ENCODE data around the gene SFI1.

Gene SFI1

DNA sequence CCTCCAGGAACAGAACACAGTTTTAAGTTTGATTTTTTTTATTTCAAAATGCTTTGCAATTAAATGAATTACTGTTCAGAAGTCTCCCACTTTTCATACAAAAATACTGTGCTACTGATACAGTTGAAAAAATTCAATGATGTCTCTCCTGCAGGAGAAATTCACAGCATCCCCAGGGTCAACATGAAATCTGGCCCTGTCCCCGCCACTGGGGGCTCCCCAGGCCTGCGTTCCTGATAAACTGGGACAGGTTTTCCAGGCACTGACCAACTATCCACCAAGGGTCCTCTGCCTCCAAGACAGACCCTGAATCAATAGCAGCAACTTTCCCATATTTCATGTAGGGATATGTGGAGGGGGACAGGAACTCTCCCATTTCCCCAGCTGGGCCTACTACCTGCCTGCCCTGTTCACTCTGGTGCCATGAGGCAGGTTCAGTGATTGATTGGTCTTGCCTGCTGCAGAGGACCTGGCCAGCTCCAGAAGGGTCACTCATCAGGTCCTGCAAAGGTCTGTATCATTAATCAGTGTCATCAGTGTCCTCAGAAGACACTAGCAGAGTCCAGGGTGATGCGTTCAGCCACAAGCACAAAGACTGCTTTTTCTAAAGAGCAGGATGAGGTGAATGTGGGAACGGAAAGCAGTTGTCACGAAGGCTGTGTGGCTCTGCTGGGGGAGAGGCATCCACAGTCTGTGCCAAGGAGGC lies 122.3 kb downstream of the SFI1 start:
- DNase-seq (ENCODE audit: low read depth): no peak

GRCh38 chr22:31619611-31620300 lies 123.4 kb downstream of the SFI1 start:
- DNase-seq (ENCODE audit: low read depth): no peak

DNA sequence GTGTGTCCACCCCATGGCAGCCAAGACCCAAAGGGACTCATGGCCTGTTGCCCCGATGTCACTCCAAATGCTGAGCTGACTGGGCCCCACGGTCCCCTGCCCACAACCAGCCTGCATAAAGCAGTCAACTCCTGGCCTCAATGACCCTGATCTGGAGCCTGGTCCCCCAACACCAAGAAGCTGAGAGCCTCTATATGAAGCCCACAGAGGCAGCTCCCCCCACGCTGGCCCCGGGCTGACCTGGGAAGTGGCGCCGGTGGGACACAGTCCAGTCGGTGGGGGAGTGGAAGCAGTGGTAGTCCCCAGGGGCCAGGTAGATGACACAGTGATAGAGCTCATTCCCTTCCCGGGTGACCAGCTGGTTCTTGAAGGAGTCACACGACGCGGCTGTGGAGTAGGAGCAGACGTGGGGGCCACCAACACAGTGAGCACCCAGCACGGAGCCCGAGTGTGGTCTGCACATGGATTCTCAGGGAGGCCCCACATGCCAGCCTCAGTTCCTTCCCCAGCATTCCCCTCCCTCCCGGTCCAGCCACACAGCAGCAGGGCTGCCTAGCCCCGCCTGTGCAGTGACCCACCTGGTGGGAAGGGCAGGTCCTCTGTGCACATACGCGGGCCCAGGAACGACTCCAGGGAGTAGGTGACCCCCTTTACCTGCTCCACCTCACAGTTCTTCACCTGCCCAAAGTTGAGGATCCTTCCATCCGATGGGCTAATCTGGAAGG lies 124.6 kb downstream of the SFI1 start:
- no peak for DNase-seq (ENCODE audit: low read depth)

GRCh38 chr22:31621507-31622124 lies 125.3 kb downstream of the SFI1 start:
- DNase-seq (ENCODE audit: low read depth): no peak

DNA sequence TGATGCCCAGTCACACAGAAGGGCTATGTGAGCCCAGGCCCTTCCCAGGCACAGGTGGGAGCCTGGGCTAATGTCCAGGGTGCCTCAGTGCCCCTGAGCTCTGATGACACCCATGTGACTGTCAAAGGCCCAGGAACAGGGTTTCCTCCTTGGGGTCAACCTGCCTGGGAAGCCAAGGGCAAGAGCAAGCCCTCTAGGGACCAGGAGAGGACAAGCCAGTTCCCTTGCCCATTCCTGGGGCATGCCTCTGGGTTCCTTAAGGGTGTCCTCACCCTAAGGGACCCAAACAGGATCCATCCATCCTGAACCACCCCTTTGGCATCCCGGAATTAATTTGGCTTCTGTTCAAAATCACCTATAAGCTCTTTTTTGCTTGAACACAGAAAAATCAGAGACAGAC lies 126.6 kb downstream of the SFI1 start:
- no peak for DNase-seq (ENCODE audit: low read depth)

GRCh38 chr22:31623592-31624304 lies 127.4 kb downstream of the SFI1 start:
- DNase-seq (ENCODE audit: low read depth): no peak

DNA sequence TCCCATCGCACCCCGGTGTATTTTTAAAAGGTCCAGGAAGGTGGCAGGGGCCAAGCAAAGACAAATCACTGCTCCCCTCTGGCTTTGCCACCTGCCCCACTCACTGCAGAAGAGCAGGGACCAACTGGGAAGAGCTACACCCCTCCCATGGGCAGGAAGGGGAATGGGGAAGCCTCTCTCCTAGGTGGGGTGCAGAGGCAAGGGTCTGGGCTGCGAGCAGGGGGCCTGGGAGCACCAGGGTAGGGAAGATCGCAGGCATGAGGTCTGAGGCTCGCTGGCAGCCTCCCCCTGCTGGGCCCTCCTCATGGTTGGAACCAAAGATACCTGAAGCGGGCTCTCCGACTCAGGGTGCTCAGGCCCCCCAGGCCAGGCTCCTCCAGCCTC lies 128.9 kb downstream of the SFI1 start:
- no peak for DNase-seq (ENCODE audit: low read depth)

- no peak for DNase-seq (ENCODE audit: low read depth)
Measured at GRCh38 chr22:31625661-31626426, 129.5 kb downstream of the SFI1 start.

- no peak for DNase-seq (ENCODE audit: low read depth)
Measured at GRCh38 chr22:31626427-31627150, 130.3 kb downstream of the SFI1 start.

- no peak for DNase-seq (ENCODE audit: low read depth)
Measured at GRCh38 chr22:31627223-31627731, 130.9 kb downstream of the SFI1 start.

GRCh38 chr22:31628362-31628761 lies 132.0 kb downstream of the SFI1 start:
- DNase-seq (ENCODE audit: low read depth): no peak

DNA sequence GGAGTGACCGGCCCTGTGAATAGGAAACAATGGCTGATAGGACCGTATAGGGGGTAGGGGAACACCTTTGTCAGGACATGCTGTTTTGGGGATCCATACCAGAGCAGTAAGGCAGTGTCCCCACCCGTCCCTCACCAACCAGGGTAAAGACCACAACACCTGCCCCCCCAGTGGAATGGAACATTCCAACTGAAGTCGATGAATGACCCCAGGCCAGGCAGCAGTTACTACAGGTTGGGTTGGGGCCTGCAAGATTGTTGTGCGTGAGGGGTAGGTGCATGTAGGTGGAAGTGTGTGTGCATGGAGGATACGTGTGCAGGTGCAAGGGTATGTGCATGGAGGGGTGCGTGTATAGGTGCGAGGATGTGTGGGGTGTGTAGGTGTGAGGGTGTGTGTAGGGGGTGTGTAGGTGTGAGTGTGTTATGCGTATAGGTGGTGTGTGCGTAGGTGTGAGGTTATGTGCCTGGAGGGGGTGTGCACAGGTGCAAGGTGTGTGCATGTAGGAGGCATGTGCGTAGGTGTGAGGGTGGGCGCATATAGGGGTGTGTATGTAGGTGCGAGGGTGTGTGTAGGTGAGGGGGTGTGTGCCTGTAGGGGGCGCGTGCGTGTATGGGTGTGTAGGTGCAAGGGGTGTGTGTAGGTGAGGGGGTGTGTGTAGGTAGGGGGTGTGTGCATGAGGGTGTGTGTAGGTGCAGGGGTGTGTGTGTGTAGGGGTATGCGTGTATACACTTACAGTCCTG lies 132.8 kb downstream of the SFI1 start:
- DNase-seq (ENCODE audit: low read depth): no peak

- DNase-seq (ENCODE audit: low read depth): no peak
Measured at GRCh38 chr22:31629741-31630184, 133.4 kb downstream of the SFI1 start.

DNA sequence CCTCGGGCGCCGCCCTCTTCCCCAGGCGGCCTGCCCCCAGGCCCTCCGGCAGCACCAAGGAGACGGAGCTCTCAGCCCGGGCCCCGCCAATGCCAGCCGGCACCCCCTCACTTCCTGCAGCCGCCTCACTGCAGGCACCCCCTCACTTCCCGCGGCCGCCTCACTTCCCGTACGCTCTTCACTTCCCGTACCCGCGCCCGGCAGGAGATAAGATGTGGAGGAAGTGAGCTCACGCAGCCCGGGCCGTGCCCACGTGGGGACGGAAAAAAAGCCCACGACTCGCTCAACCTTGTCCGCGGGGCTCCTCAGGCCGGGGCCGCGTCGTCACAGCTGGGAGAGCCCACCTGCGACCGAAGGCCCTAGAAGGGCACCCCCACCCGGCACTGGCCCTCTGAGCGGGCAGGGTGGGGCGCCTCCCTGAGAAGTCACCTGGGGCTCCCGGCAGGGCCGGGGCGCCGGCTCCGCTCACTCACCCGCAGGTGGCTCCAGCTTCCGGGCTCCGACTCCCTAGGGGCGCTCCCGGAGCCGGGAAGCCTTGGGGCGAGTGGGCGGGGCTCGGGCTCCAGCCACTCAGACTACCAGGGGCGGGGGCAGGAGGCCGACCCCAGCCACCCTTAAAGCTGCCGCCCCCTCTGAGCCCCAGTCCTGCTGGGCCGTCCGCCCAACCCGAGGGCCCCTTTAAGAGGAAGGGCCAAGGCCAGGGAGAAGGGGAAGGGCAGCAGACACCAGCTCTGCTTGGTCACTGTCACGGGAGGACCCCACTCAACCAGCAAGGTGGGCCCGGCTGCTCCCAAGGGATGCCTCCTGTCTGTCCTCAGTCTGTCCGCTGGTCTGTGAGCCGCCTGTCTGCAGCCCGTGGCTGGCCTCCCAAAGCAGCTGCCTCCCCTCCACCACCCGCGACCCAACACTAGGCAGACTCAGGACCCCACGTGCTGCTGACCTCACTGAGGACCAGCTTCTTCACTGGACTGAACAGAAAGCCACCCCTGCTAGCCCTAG lies 134.3 kb downstream of the SFI1 start:
- peak; percentile 61 for DNase-seq (ENCODE audit: low read depth)

GRCh38 chr22:31631436-31631835 lies 135.1 kb downstream of the SFI1 start:
- no peak for DNase-seq (ENCODE audit: low read depth)

GRCh38 chr22:31635638-31636306 lies 139.4 kb downstream of the SFI1 start:
- DNase-seq (ENCODE audit: low read depth): no peak

GRCh38 chr22:31637447-31637890 lies 141.1 kb downstream of the SFI1 start:
- DNase-seq (ENCODE audit: low read depth): no peak

Data from stimulated activated CD8-positive, alpha-beta memory T cell treated with anti-CD3 and anti-CD28 coated beads, Interleukin-15, amount 100 ng/mL, for 1 hour (primary cell).